Fibroblast of the aortic adventitia (primary cell): ENCODE data around the gene MOB1B. TPM values are rescaled to one million over a fixed set of nuclear protein-coding genes. Genes with fewer than 3 reads are reported as not detected.

Experiments
- DNase-seq: peaks from one replicate; pipeline ENCODE4 v3.0.0-alpha.2; 2010; ENCODE audit warnings: low read depth
- H3K4me3 ChIP-seq: 2 replicates; pipeline ENCODE4 v1.5.1; 2011; ENCODE audit warnings: low read depth, mild to moderate bottlenecking, control low read depth, low read length, moderate library complexity
- CTCF ChIP-seq: IDR thresholded peaks from 2 replicates; pipeline ENCODE4 v1.5.1; 2011; ENCODE audit warnings: mild to moderate bottlenecking, low read length, control low read depth, inconsistent platforms; ENCODE audit not compliant: insufficient read depth
- total RNA-seq: library from RNA; depleted of rRNA; stranded (reverse); fragments of >200 nt; gene quantifications from 2 replicates; pipeline ENCODE4 v1.2.3, GENCODE V29; 2012; ENCODE audit warnings: low replicate concordance

Gene MOB1B
- total RNA-seq, 1 donor, result 11.8 TPM

- DNase-seq, result peak; percentile 34
- no peak for TF ChIP-seq CTCF
- H3K4me3 ChIP-seq, result peak overlapping the region; percentile 83
Observed at GRCh38 chr4:70903291-70903603, 1.1 kb downstream of the MOB1B start.

- no peak overlapping the region for H3K4me3 ChIP-seq
- no peak for TF ChIP-seq CTCF
- no peak for DNase-seq
Observed at GRCh38 chr4:70908993-70909556, 6.9 kb downstream of the MOB1B start.

- TF ChIP-seq CTCF, result no peak
- no peak overlapping the region for H3K4me3 ChIP-seq
- DNase-seq, result no peak
Observed at GRCh38 chr4:70914000-70914399, 11.8 kb downstream of the MOB1B start.

GRCh38 chr4:70914631-70915030 is 12.5 kb downstream of the MOB1B start:
- H3K4me3 ChIP-seq, result no peak overlapping the region
- no peak for DNase-seq
- TF ChIP-seq CTCF, result no peak

- H3K4me3 ChIP-seq, result no peak overlapping the region
- TF ChIP-seq CTCF, result no peak
- no peak for DNase-seq
Observed at GRCh38 chr4:70915036-70915815, 13.1 kb downstream of the MOB1B start.

GRCh38 chr4:70915874-70916559 is 13.8 kb downstream of the MOB1B start:
- TF ChIP-seq CTCF, result no peak
- H3K4me3 ChIP-seq, result no peak overlapping the region
- DNase-seq, result no peak
